Measurements from ENCODE around the gene TTC32.
"Not testable (repeated sequence)": the region's sequence is repeated elsewhere in the genome, so short reads cannot be mapped to it uniquely, and the experiment has no call there.

Gene TTC32

DNA sequence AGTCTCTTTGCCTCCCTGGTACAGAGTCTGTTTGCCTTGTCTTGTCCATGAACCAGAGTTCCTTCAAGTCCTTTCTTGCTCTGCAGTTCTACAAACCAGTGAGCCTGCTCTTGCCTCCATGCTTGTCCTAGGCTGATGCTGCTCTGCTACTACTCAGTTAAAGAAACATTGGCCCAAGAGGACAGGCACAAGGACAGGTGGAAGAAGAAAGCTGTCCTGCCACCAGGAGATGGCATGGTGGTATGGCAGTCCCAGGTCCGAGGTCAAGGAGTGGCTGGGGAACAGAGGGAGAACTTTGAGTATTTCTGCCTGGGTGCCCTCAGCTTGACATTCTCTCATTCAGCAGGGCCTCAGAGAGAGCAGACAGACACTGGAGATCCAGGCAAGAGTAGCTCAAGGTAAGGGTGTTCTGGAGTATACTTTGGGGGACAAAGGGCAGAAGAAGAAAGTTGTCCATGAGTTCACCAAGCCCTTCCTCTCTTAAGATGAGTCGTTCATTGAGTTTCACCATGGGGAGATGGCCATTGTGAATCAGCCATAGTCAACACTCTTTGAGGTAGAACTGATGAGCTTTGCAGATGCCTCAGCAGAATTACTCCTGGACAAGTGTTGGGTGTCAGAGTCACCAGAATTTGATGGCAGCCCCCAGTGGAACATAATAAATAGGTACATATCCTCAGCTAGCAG is 20.4 kb downstream of the TTC32 start:
- no peak overlapping the region for H3K4me3 ChIP-seq (ENCODE audit: low read depth, low read length)
- H3K9me3 ChIP-seq (ENCODE audit: severe bottlenecking), result no peaks in the 10 kb centered on the region
- H3K27me3 ChIP-seq (ENCODE audit: insufficient read depth, low read depth, severe bottlenecking), result no peaks in the 10 kb centered on the region
- no peaks in the 10 kb centered on the region for H3K36me3 ChIP-seq
- no peak for DNase-seq
- TF ChIP-seq, protein P1, sequence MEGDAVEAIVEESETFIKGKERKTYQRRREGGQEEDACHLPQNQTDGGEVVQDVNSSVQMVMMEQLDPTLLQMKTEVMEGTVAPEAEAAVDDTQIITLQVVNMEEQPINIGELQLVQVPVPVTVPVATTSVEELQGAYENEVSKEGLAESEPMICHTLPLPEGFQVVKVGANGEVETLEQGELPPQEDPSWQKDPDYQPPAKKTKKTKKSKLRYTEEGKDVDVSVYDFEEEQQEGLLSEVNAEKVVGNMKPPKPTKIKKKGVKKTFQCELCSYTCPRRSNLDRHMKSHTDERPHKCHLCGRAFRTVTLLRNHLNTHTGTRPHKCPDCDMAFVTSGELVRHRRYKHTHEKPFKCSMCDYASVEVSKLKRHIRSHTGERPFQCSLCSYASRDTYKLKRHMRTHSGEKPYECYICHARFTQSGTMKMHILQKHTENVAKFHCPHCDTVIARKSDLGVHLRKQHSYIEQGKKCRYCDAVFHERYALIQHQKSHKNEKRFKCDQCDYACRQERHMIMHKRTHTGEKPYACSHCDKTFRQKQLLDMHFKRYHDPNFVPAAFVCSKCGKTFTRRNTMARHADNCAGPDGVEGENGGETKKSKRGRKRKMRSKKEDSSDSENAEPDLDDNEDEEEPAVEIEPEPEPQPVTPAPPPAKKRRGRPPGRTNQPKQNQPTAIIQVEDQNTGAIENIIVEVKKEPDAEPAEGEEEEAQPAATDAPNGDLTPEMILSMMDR (IDR thresholded peaks at IDR 0.05; ENCODE audit: low read depth, low read length), result no peak
- no peak overlapping the region for H3K27ac ChIP-seq

DNA sequence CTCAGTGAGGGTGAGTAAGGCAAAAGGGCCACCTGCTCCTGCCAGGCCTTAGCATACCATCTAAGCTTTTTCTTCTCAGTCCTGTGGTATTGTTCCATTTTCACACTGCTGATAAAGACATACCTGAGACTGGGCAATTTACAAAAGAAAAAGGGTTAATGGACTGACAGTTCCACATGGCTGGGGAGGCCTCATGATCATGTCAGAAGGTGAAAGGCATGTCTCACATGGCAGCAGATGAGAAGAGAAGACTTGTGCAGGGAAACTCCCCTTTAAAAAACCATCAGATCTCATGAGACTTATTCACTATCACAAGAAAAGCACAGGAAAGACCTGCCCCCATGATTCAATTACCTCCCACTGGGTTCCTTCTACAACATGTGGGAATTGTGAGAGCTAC is 21.6 kb downstream of the TTC32 start:
- H3K27me3 ChIP-seq (ENCODE audit: insufficient read depth, low read depth, severe bottlenecking); DNase-seq; H3K36me3 ChIP-seq; H3K4me3 ChIP-seq (ENCODE audit: low read depth, low read length); H3K27ac ChIP-seq; H3K9me3 ChIP-seq (ENCODE audit: severe bottlenecking): not testable (repeated sequence)

DNA sequence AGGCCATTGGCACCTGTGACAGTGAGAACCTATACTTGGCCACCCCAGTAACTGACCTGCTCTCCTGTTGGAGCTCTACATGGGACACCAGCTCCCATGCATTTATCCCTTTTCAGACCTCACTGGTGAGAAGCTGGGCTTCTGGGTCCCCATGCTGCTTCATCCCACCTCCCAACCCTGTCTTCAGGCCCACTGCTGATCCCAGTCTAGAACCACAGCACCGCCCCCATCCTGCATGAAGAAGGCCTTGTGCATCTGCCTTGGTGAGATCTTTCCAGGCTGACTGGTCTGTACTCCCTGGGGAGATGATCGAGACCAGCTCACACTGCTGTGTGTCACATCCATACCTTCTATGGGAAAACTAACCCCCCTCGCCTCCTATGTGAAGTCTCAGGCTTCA is 22.7 kb downstream of the TTC32 start:
- DNase-seq, result no peak
- TF ChIP-seq, protein P1 (IDR thresholded peaks at IDR 0.05; ENCODE audit: low read depth, low read length), result no peak
- no peak overlapping the region for H3K27ac ChIP-seq
- no peak overlapping the region for H3K4me3 ChIP-seq (ENCODE audit: low read depth, low read length)
- no peaks in the 10 kb centered on the region for H3K9me3 ChIP-seq (ENCODE audit: severe bottlenecking)
- no peaks in the 10 kb centered on the region for H3K36me3 ChIP-seq
- H3K27me3 ChIP-seq (ENCODE audit: insufficient read depth, low read depth, severe bottlenecking), result no peaks in the 10 kb centered on the region

- Histone ChIP-seq H3K27me3 (ENCODE audit: insufficient read depth, low read depth, severe bottlenecking) (no peaks in the 10 kb centered on the region), H3K4me3 (ENCODE audit: low read depth, low read length) (no peak overlapping the region), H3K36me3 (no peaks in the 10 kb centered on the region), H3K9me3 (ENCODE audit: severe bottlenecking) (no peaks in the 10 kb centered on the region), H3K27ac (no peak overlapping the region)
- DNase-seq, result no peak
- TF ChIP-seq, protein P1 (IDR thresholded peaks at IDR 0.05; ENCODE audit: low read depth, low read length), result no peak
Measured at GRCh38 chr2:19878268-19879046, 23.3 kb downstream of the TTC32 start.

GRCh38 chr2:19876751-19877150 is 25.0 kb downstream of the TTC32 start:
- TF ChIP-seq, protein P1 (IDR thresholded peaks at IDR 0.05; ENCODE audit: low read depth, low read length), result no peak
- H3K36me3 ChIP-seq, result no peaks in the 10 kb centered on the region
- DNase-seq, result no peak
- no peak overlapping the region for H3K27ac ChIP-seq
- no peak overlapping the region for H3K4me3 ChIP-seq (ENCODE audit: low read depth, low read length)
- H3K9me3 ChIP-seq (ENCODE audit: severe bottlenecking), result no peaks in the 10 kb centered on the region
- H3K27me3 ChIP-seq (ENCODE audit: insufficient read depth, low read depth, severe bottlenecking), result no peaks in the 10 kb centered on the region

DNA sequence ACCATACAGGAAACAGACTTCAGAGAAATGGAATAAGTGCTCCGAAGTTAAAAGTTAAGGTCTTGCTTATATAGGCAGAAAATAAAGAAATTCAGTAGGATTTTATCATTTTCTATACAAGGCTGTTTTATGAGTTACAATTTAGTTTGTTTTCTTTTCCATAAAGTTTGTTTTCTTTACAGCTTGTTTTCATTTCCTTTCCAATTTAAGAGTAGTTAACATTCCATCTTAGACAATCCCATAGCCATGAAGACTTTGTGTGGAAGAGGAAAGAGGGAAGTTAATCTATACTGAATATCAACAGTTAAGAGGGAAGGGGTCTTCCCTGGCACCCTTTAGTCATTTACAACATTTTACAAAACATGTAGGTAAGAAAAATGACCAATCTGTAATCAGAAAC is 26.5 kb downstream of the TTC32 start:
- DNase-seq, result no peak
- no peak overlapping the region for H3K27ac ChIP-seq
- H3K4me3 ChIP-seq (ENCODE audit: low read depth, low read length), result no peak overlapping the region
- no peaks in the 10 kb centered on the region for H3K27me3 ChIP-seq (ENCODE audit: insufficient read depth, low read depth, severe bottlenecking)
- TF ChIP-seq, protein P1 (IDR thresholded peaks at IDR 0.05; ENCODE audit: low read depth, low read length), result no peak
- no peaks in the 10 kb centered on the region for H3K9me3 ChIP-seq (ENCODE audit: severe bottlenecking)
- H3K36me3 ChIP-seq, result no peaks in the 10 kb centered on the region

Measured in WERI-Rb-1 (cell line).